ENCODE measurements around the gene YWHAE. TPM values are rescaled to one million over a fixed set of nuclear protein-coding genes. Genes with fewer than 3 reads are reported as not detected.

Gene YWHAE
- total RNA-seq, 1 experiment from 2014 or later: 537 TPM

DNA sequence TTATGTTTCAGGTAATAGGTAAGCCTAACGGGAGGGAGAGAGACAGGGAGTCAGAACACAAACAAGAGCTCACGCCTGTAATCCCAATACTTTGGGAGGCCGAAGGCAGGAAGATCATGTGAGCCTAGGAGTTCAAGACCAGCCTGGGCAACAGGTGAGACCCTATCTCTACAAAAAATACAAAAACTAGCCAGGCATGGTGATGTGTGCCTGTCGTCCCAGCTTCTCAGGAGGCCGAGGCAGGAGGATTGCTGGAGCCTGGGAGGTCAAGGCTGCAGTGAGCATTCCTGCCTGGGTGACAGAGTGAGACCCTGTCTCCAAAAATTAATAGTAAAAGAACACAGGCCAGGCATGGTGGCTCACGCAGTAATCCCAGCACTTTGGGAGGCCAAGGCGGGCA, 27.4 kb downstream of the YWHAE start:
- ATAC-seq: no peak
- no peaks in the 10 kb centered on the region; the same call in 1 of the 2 replicates for H3K36me3 ChIP-seq (ENCODE audit: control insufficient read depth, insufficient read depth, low read length)
- DNase-seq (ENCODE audit: low read depth, low spot score): no peak
- H3K27ac ChIP-seq (ENCODE audit: low read length): no peak overlapping the region
- H3K4me3 ChIP-seq (ENCODE audit: low read depth in 2 of 2, low read length in 2 of 2): no peak overlapping the region
- H3K4me1 ChIP-seq (ENCODE audit: control insufficient read depth, insufficient read depth, low read length): peaks cover 45% of the 10 kb centered on the region
- CTCF ChIA-PET: no interaction called here
- no TSS peak for BruUV-seq (replicated peaks)
- H3K27me3 ChIP-seq (ENCODE audit: control insufficient read depth, insufficient read depth, low read length): no peaks in the 10 kb centered on the region
- POLR2A ChIA-PET: no interaction called here
- no peaks in the 10 kb centered on the region for H3K9me3 ChIP-seq (ENCODE audit: control insufficient read depth, insufficient read depth, low read depth, low read length)
- intact Hi-C loops (cut with micrococcal nuclease; ENCODE audit: unreplicated experiment): no loop called here
- TF ChIP-seq SIN3A (IDR thresholded peaks at IDR 0.05; ENCODE audit: borderline replicate concordance, insufficient read depth, low read depth, low read length): no peak
- TF ChIP-seq POLR2AphosphoS5 (IDR thresholded peaks at IDR 0.05; ENCODE audit: low read depth, low read length): no peak
- no peak for TF ChIP-seq TCF7L2 (IDR thresholded peaks at IDR 0.05; ENCODE audit: low read depth, low read length)
- TF ChIP-seq, protein P1, sequence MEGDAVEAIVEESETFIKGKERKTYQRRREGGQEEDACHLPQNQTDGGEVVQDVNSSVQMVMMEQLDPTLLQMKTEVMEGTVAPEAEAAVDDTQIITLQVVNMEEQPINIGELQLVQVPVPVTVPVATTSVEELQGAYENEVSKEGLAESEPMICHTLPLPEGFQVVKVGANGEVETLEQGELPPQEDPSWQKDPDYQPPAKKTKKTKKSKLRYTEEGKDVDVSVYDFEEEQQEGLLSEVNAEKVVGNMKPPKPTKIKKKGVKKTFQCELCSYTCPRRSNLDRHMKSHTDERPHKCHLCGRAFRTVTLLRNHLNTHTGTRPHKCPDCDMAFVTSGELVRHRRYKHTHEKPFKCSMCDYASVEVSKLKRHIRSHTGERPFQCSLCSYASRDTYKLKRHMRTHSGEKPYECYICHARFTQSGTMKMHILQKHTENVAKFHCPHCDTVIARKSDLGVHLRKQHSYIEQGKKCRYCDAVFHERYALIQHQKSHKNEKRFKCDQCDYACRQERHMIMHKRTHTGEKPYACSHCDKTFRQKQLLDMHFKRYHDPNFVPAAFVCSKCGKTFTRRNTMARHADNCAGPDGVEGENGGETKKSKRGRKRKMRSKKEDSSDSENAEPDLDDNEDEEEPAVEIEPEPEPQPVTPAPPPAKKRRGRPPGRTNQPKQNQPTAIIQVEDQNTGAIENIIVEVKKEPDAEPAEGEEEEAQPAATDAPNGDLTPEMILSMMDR (IDR thresholded peaks at IDR 0.05): no peak
- TF ChIP-seq, protein P2, sequence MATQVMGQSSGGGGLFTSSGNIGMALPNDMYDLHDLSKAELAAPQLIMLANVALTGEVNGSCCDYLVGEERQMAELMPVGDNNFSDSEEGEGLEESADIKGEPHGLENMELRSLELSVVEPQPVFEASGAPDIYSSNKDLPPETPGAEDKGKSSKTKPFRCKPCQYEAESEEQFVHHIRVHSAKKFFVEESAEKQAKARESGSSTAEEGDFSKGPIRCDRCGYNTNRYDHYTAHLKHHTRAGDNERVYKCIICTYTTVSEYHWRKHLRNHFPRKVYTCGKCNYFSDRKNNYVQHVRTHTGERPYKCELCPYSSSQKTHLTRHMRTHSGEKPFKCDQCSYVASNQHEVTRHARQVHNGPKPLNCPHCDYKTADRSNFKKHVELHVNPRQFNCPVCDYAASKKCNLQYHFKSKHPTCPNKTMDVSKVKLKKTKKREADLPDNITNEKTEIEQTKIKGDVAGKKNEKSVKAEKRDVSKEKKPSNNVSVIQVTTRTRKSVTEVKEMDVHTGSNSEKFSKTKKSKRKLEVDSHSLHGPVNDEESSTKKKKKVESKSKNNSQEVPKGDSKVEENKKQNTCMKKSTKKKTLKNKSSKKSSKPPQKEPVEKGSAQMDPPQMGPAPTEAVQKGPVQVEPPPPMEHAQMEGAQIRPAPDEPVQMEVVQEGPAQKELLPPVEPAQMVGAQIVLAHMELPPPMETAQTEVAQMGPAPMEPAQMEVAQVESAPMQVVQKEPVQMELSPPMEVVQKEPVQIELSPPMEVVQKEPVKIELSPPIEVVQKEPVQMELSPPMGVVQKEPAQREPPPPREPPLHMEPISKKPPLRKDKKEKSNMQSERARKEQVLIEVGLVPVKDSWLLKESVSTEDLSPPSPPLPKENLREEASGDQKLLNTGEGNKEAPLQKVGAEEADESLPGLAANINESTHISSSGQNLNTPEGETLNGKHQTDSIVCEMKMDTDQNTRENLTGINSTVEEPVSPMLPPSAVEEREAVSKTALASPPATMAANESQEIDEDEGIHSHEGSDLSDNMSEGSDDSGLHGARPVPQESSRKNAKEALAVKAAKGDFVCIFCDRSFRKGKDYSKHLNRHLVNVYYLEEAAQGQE (IDR thresholded peaks at IDR 0.05; ENCODE audit: insufficient read depth in 1 of 2, low read depth in 2 of 2, low read length in 1 of 2): no peak
- in situ Hi-C loops (cut with HindIII; ENCODE audit: low pct_unique_long_range_greater_than_20kb, low sequenced_read_pairs): no loop called here

DNA sequence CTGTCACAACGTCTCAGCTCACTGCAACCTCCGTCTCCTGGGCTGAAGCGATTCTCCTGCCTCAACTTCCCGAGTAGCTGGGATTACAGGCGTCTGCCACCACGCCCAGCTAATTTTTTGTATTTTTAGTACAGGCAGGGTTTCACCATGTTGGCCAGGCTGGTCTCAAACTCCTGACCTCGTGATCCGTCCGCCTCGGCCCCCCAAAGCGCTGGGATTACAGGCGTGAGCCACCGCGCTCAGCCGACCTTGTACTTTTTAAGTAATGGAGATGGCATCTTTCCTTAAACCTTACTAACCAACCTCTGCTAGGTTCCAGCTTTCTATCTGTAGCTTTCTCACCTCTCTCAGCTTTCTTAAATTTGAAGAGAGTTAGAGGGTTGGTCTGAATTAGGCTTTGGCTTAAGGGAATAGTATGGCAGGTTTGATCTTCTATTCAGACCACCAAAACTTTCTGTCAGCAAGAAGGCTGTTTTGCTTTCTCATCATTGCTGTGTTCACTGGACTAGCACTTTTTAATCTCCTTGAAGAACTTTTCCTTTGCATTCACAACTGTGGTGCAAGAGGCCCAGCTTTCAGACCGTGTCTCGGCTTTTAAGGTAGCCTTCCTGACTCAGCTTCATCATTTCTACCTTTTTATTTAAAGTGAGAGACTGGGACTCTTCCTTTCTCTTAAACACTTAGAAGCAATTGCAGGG, 28.0 kb downstream of the YWHAE start:
- DNase-seq (ENCODE audit: low read depth, low spot score) (no peak), ATAC-seq (no peak)
- ChIA-PET CTCF (interaction anchor here (0.7 kb wide), 1 partner anchor 19 kb away, joined by 4 read pairs; no protein-coding TSS in a partner anchor), POLR2A (no interaction called here)
- H3K9me3 ChIP-seq (ENCODE audit: control insufficient read depth, insufficient read depth, low read depth, low read length): no peaks in the 10 kb centered on the region
- H3K36me3 ChIP-seq (ENCODE audit: control insufficient read depth, insufficient read depth, low read length): no peaks in the 10 kb centered on the region; the same call in 1 of the 2 replicates
- intact Hi-C loops (cut with micrococcal nuclease; ENCODE audit: unreplicated experiment): no loop called here
- BruUV-seq (replicated peaks): TSS peak; percentile 23
- TF ChIP-seq TCF7L2 (IDR thresholded peaks at IDR 0.05; ENCODE audit: low read depth, low read length) (no peak), POLR2AphosphoS5 (IDR thresholded peaks at IDR 0.05; ENCODE audit: low read depth, low read length) (no peak), SIN3A (IDR thresholded peaks at IDR 0.05; ENCODE audit: borderline replicate concordance, insufficient read depth, low read depth, low read length) (no peak)
- TF ChIP-seq, protein P2 (IDR thresholded peaks at IDR 0.05; ENCODE audit: insufficient read depth in 1 of 2, low read depth in 2 of 2, low read length in 1 of 2): no peak
- TF ChIP-seq, protein P1 (IDR thresholded peaks at IDR 0.05): no peak
- H3K4me1 ChIP-seq (ENCODE audit: control insufficient read depth, insufficient read depth, low read length): peaks cover 45% of the 10 kb centered on the region
- H3K27ac ChIP-seq (ENCODE audit: low read length): no peak overlapping the region
- H3K27me3 ChIP-seq (ENCODE audit: control insufficient read depth, insufficient read depth, low read length): no peaks in the 10 kb centered on the region
- H3K4me3 ChIP-seq (ENCODE audit: low read depth in 2 of 2, low read length in 2 of 2): no peak overlapping the region
- in situ Hi-C loops (cut with HindIII; ENCODE audit: low pct_unique_long_range_greater_than_20kb, low sequenced_read_pairs): no loop called here

Measured in Panc1 (cell line).